CD4-positive, alpha-beta T cell (primary cell): ENCODE measurements around the gene ADCY4. TPM values are rescaled to one million over a fixed set of nuclear protein-coding genes. Genes with fewer than 3 reads are reported as not detected.

ENCODE experiments used
- ATAC-seq: fragments of 200-7000 bp; cut with Tn5 transposase; one replicate; pipeline ENCODE4 v1.10.0; 2022; ENCODE audit warnings: mild to moderate bottlenecking; ENCODE audit not compliant: poor library complexity
- CTCF ChIA-PET: fragments of 350-600 bp; sonication (Branson Sonifier 250); formaldehyde crosslinking; loops from one replicate; lab custom pipeline; 2021; ENCODE audit warnings: antibody characterized with exemption, inconsistent platforms; lab: Charles Lee
- POLR2A ChIA-PET: fragments of 350-600 bp; sonication (Branson Sonifier 250); formaldehyde crosslinking; loops from one replicate; lab custom pipeline; 2021; ENCODE audit warnings: antibody characterized with exemption, inconsistent platforms; lab: Charles Lee
- DNase-seq, 14 experiments: peaks; one replicate each; pipeline ENCODE4 v3.0.0-alpha.2; 2013 to 2020; ENCODE audit warnings: mixed read lengths in 2 of 14
- H3K27ac ChIP-seq, 2 donors: one replicate each; pipeline versions ENCODE4 v1.5.1 to v1.7.0; 2013; ENCODE audit warnings: low read length in 2 of 2, low read depth in 1 of 2, mild to moderate bottlenecking in 1 of 2
- H3K27me3 ChIP-seq, 2 experiments: 1 replicate in 1 of 2; 2 replicates in 1 of 2; pipeline versions ENCODE4 v1.6.1 to v1.7.0; 2013; ENCODE audit warnings: low read length in 2 of 2, control low read depth in 1 of 2, mild to moderate bottlenecking in 1 of 2, moderate library complexity in 1 of 2; ENCODE audit not compliant: insufficient read depth in 2 of 2, control insufficient read depth in 1 of 2
- H3K36me3 ChIP-seq: one replicate; pipeline ENCODE4 v1.6.1; 2013; ENCODE audit warnings: low read length, control low read depth; ENCODE audit not compliant: insufficient read depth
- H3K4me1 ChIP-seq: one replicate; pipeline ENCODE4 v1.6.1; 2013; ENCODE audit warnings: low read length, control low read depth; ENCODE audit not compliant: insufficient read depth
- H3K4me3 ChIP-seq: one replicate; pipeline ENCODE4 v1.5.1; 2013; ENCODE audit warnings: mild to moderate bottlenecking, low read length, moderate library complexity
- H3K9me3 ChIP-seq, 2 experiments: 1 replicate in 1 of 2; 2 replicates in 1 of 2; pipeline versions ENCODE4 v1.6.1 to v1.7.0; 2013; ENCODE audit warnings: low read length in 2 of 2, mild to moderate bottlenecking in 2 of 2, control low read depth in 1 of 2, moderate library complexity in 1 of 2; ENCODE audit not compliant: control insufficient read depth in 1 of 2, insufficient read depth in 1 of 2
- H3K27ac Mint-ChIP-seq: one replicate; pipeline ENCODE4 v1.8.0; 2020; ENCODE audit warnings: mixed read lengths
- H3K27me3 Mint-ChIP-seq: one replicate; pipeline ENCODE4 v1.8.0; 2021; ENCODE audit warnings: mixed read lengths
- H3K36me3 Mint-ChIP-seq: one replicate; pipeline ENCODE4 v1.8.0; 2021; ENCODE audit warnings: low read depth, mixed read lengths
- H3K4me1 Mint-ChIP-seq: one replicate; pipeline ENCODE4 v1.8.0; 2021; ENCODE audit warnings: low read depth, mixed read lengths
- H3K4me3 Mint-ChIP-seq: one replicate; pipeline ENCODE4 v1.8.0; 2020; ENCODE audit warnings: mild to moderate bottlenecking, mixed read lengths
- H3K9me3 Mint-ChIP-seq: one replicate; pipeline ENCODE4 v1.8.0; 2020; ENCODE audit warnings: mixed read lengths
- intact Hi-C, 2 experiments: fragments of 100-400 bp; cut with DNase I in 1 of 2; cut with micrococcal nuclease in 1 of 2; formaldehyde crosslinking; loops; one replicate each; pipeline versions ENCODE4 v1.15.1 to v1.9.0; 2023 to 2025; cut with DNase I, micrococcal nuclease
- total RNA-seq, 174 experiments: library from RNA in 2 of 174; stranded (reverse) in 2 of 174; gene quantifications; one replicate each; pipeline ENCODE4 v1.2.3 and lab custom pipeline; 2021 to 2026
- TF ChIP-seq, protein P1 (sequence below): fragments of 200-600 bp; IDR thresholded peaks from one replicate; pipeline ENCODE4 v1.8.0; 2022; ENCODE audit warnings: antibody characterized with exemption, mild to moderate bottlenecking

The ADCY4 gene
- total RNA-seq, 2 experiments from 2014 or later, result 4.7 to 5.9 TPM

DNA sequence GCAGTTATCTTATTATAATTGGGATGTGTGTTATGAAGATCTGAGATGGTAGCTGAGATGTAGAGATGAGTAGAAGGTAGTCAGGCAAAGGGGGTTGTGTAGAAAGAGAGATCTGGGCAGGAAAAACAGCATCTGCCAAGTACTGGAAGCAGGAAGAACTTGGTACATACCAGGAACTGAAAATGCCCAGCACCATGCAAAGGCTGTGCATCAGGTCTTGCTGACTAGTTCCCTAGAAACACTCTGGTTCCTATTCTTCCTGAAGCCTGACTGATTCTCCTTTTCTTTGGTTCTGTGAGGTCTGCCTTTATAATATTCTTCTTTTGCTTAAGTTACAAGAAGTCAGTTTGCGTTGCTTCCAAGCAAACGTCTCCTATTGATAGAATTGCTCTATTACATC is 26.5 kb upstream of the ADCY4 start:
- H3K4me3 Mint-ChIP-seq, result no peak overlapping the region
- Histone ChIP-seq H3K9me3 (peaks cover 0 to 6% of the 10 kb centered on the region in 2 experiments), H3K36me3 (no peaks in the 10 kb centered on the region), H3K27me3 (peaks cover 31 to 33% of the 10 kb centered on the region in 2 experiments), H3K4me3 (no peak overlapping the region), H3K27ac (no peak overlapping the region), H3K4me1 (peaks cover 9% of the 10 kb centered on the region)
- TF ChIP-seq, protein P1, sequence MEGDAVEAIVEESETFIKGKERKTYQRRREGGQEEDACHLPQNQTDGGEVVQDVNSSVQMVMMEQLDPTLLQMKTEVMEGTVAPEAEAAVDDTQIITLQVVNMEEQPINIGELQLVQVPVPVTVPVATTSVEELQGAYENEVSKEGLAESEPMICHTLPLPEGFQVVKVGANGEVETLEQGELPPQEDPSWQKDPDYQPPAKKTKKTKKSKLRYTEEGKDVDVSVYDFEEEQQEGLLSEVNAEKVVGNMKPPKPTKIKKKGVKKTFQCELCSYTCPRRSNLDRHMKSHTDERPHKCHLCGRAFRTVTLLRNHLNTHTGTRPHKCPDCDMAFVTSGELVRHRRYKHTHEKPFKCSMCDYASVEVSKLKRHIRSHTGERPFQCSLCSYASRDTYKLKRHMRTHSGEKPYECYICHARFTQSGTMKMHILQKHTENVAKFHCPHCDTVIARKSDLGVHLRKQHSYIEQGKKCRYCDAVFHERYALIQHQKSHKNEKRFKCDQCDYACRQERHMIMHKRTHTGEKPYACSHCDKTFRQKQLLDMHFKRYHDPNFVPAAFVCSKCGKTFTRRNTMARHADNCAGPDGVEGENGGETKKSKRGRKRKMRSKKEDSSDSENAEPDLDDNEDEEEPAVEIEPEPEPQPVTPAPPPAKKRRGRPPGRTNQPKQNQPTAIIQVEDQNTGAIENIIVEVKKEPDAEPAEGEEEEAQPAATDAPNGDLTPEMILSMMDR, result no peak
- no peaks in the 10 kb centered on the region for H3K9me3 Mint-ChIP-seq
- no peaks in the 10 kb centered on the region for H3K36me3 Mint-ChIP-seq
- intact Hi-C loops, result no loop called here
- ChIA-PET CTCF (interaction anchor here (2.0 kb wide), 1 partner anchor 28 kb away, joined by 7 read pairs; no protein-coding TSS in a partner anchor), POLR2A (no interaction called here)
- ATAC-seq (no peak), DNase-seq (no peak)
- H3K4me1 Mint-ChIP-seq, result peaks cover 11% of the 10 kb centered on the region
- peaks cover 56% of the 10 kb centered on the region for H3K27me3 Mint-ChIP-seq
- no peak overlapping the region for H3K27ac Mint-ChIP-seq

GRCh38 chr14:24360281-24360680 is 25.4 kb upstream of the ADCY4 start:
- ChIA-PET CTCF (interaction anchor here (2.7 kb wide), 1 partner anchor 27 kb away, joined by 7 read pairs; no protein-coding TSS in a partner anchor), POLR2A (no interaction called here)
- Mint-ChIP-seq H3K4me3 (no peak overlapping the region), H3K9me3 (no peaks in the 10 kb centered on the region), H3K36me3 (no peaks in the 10 kb centered on the region), H3K27ac (no peak overlapping the region), H3K4me1 (peaks cover 2% of the 10 kb centered on the region), H3K27me3 (peaks cover 47% of the 10 kb centered on the region)
- Histone ChIP-seq H3K9me3 (peaks cover 0 to 5% of the 10 kb centered on the region in 2 experiments), H3K4me1 (no peaks in the 10 kb centered on the region), H3K4me3 (no peak overlapping the region), H3K27me3 (peaks cover 20 to 25% of the 10 kb centered on the region in 2 experiments), H3K36me3 (no peaks in the 10 kb centered on the region), H3K27ac (no peak overlapping the region)
- DNase-seq (no peak), ATAC-seq (no peak)
- TF ChIP-seq, protein P1, result no peak
- intact Hi-C loops, result no loop called here

DNA sequence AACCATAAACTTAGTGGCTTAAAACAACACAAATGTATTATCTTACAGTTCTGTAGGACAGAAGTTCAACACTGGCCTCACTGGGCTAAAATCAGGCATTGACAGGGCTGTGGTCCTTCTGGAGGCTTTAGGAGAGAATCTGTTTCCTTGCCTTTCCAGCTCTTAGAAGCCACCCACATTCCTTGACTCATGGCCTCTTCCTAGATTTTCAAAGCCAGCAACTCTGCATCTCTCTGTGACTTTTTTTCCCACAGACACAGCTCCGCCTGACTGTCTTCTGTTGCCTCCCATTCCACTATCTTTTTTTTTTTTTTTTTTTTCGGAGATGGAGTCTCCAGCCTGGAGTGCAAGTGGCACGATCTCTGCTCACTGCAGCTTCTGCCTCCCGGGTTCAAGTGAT is 21.3 kb upstream of the ADCY4 start:
- POLR2A ChIA-PET, result no interaction called here

More for the DNA sequence above, 21.3 kb upstream of the ADCY4 start:
- Mint-ChIP-seq H3K4me1 (no peaks in the 10 kb centered on the region), H3K36me3 (no peaks in the 10 kb centered on the region), H3K9me3 (no peaks in the 10 kb centered on the region), H3K4me3 (no peak overlapping the region), H3K27ac (no peak overlapping the region), H3K27me3 (peaks cover 50% of the 10 kb centered on the region)
- intact Hi-C loops, result no loop called here
- H3K4me1 ChIP-seq, result no peaks in the 10 kb centered on the region
- DNase-seq (no peak), ATAC-seq (no peak)
- CTCF ChIA-PET, result no interaction called here
- no peak overlapping the region for H3K4me3 ChIP-seq
- TF ChIP-seq, protein P1, result no peak
- H3K27ac ChIP-seq, result no peak overlapping the region
- H3K9me3 ChIP-seq, result peaks cover 0 to 5% of the 10 kb centered on the region in 2 experiments
- H3K36me3 ChIP-seq, result no peaks in the 10 kb centered on the region
- H3K27me3 ChIP-seq, result peaks cover 28 to 29% of the 10 kb centered on the region in 2 experiments
